GM12872 (cell line): ENCODE measurements around the gene APBA2.

Source experiments
- CTCF ChIP-seq: IDR thresholded peaks from 3 replicates; pipeline ENCODE4 v1.5.1; 2011; ENCODE audit warnings: low read depth, mild to moderate bottlenecking, low read length, moderate library complexity; ENCODE audit not compliant: insufficient read depth

Gene APBA2

GRCh38 chr15:29014493-29014892 is 128.7 kb downstream of the APBA2 start:
- TF ChIP-seq CTCF = no peak

GRCh38 chr15:29016518-29016917 is 130.7 kb downstream of the APBA2 start:
- no peak for TF ChIP-seq CTCF

- no peak for TF ChIP-seq CTCF
Measured at GRCh38 chr15:29018120-29018805, 132.5 kb downstream of the APBA2 start.

- no peak for TF ChIP-seq CTCF
Measured at GRCh38 chr15:29018995-29019976, 133.5 kb downstream of the APBA2 start.

GRCh38 chr15:29021857-29022256 is 136.1 kb downstream of the APBA2 start:
- TF ChIP-seq CTCF = no peak

- TF ChIP-seq CTCF = no peak
Measured at GRCh38 chr15:29024662-29025061, 138.9 kb downstream of the APBA2 start.

- no peak for TF ChIP-seq CTCF
Measured at GRCh38 chr15:29029651-29030195, 143.9 kb downstream of the APBA2 start.
